Gastrocnemius medialis (tissue), 4 donors: Measurements from ENCODE around the gene MGMT.

Experiments
- POLR2A ChIP-seq, 2 donors: fragments of 450-650 bp; IDR thresholded peaks; one replicate each; pipeline ENCODE4 v1.6.1; 2017; ENCODE audit warnings: antibody characterized with exemption in 2 of 2, mild to moderate bottlenecking in 2 of 2, moderate library complexity in 2 of 2
- TF ChIP-seq, protein P1 (sequence below), 5 experiments: fragments of 450-650 bp in 3 of 5; fragments of 200-600 bp in 2 of 5; sonication (generic) in 2 of 5; IDR thresholded peaks in 4 of 5; conservative IDR thresholded peaks in 1 of 5; 1 replicate in 4 of 5; 2 replicates in 1 of 5; pipeline ENCODE4 v1.5.1; 2016 to 2019; ENCODE audit warnings: antibody characterized with exemption in 5 of 5, mild to moderate bottlenecking in 3 of 5, moderate library complexity in 3 of 5

DNA sequence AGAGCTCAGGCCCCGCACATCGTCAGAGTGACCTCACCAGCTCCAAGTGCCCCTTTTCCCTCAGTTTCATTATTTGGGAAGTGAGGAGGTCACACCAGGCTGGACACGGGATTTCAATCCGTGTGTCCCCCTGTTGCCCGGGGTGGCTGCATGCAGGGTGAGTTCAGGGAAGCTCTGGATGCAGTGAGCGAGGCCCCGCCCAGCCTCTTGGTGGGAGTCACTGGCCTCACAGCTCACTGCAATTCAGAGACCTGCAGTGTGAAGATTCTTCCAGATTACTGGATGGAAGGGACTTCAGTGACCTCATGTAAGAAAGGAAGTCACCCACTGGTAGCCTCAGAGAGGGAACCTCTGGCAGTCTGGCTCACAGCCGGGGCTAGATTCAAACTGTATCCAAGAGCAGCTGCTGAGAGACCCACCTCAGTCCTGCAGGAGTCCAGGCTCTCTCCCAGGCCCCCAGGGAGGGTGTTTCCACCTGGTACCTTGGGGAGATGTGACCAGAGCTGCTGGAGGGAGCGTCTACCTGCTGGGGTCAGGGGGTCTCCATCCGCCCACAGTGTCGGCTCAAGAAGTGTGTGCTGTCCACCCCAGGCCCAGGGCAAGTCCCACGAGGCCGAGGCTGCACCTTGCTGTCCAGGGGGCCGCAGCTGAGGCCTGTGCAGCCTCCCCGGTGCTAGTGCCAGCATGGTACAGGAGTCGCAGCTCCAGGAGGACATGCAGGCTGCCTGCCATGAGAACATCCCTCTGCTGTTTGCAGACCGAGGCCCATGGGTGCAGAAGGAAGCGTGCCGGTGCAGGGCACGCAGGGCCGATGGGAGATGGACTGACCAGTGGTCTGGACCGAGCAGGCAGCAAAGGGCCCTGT, 54.4 kb downstream of the MGMT start:
- TF ChIP-seq, protein P1, sequence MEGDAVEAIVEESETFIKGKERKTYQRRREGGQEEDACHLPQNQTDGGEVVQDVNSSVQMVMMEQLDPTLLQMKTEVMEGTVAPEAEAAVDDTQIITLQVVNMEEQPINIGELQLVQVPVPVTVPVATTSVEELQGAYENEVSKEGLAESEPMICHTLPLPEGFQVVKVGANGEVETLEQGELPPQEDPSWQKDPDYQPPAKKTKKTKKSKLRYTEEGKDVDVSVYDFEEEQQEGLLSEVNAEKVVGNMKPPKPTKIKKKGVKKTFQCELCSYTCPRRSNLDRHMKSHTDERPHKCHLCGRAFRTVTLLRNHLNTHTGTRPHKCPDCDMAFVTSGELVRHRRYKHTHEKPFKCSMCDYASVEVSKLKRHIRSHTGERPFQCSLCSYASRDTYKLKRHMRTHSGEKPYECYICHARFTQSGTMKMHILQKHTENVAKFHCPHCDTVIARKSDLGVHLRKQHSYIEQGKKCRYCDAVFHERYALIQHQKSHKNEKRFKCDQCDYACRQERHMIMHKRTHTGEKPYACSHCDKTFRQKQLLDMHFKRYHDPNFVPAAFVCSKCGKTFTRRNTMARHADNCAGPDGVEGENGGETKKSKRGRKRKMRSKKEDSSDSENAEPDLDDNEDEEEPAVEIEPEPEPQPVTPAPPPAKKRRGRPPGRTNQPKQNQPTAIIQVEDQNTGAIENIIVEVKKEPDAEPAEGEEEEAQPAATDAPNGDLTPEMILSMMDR (IDR thresholded peaks at IDR 0.05 in 4 of 5, conservative IDR thresholded peaks at IDR 0.05 in 1 of 5), result no peak
- no peak for TF ChIP-seq POLR2A (IDR thresholded peaks at IDR 0.05)
